GM23248 (cell line): ENCODE measurements around the gene PANK4.

ENCODE experiments used
- EZH2 ChIP-seq: fragments of 200-600 bp; sonication (generic); IDR thresholded peaks from 2 replicates; pipeline ENCODE4 v1.6.1; 2018; ENCODE audit warnings: antibody characterized with exemption, mild to moderate bottlenecking; ENCODE audit not compliant: insufficient read depth, poor library complexity, severe bottlenecking
- EZH2phosphoT487 ChIP-seq: fragments of 200-600 bp; sonication (generic); IDR thresholded peaks from 2 replicates; pipeline ENCODE4 v1.6.1; 2018; ENCODE audit warnings: antibody characterized with exemption, moderate library complexity, mild to moderate bottlenecking, low read depth; ENCODE audit not compliant: insufficient read depth

GRCh38 chr1:2472109-2472508 lies 54.3 kb downstream of the PANK4 start:
- no peak for TF ChIP-seq EZH2
- TF ChIP-seq EZH2phosphoT487, result no peak
